GM21576 (cell line): ENCODE data around the gene PCP4L1.
"Not testable (repeated sequence)": the region's sequence is repeated elsewhere in the genome, so short reads cannot be mapped to it uniquely, and the experiment has no call there.

Experiments
- ATAC-seq: cut with Tn5 transposase; IDR thresholded peaks from one replicate; pipeline ENCODE4 v1.9.1; 2021; ENCODE audit warnings: mild to moderate bottlenecking, moderate library complexity; ENCODE audit not compliant: unreplicated experiment

Gene PCP4L1

DNA sequence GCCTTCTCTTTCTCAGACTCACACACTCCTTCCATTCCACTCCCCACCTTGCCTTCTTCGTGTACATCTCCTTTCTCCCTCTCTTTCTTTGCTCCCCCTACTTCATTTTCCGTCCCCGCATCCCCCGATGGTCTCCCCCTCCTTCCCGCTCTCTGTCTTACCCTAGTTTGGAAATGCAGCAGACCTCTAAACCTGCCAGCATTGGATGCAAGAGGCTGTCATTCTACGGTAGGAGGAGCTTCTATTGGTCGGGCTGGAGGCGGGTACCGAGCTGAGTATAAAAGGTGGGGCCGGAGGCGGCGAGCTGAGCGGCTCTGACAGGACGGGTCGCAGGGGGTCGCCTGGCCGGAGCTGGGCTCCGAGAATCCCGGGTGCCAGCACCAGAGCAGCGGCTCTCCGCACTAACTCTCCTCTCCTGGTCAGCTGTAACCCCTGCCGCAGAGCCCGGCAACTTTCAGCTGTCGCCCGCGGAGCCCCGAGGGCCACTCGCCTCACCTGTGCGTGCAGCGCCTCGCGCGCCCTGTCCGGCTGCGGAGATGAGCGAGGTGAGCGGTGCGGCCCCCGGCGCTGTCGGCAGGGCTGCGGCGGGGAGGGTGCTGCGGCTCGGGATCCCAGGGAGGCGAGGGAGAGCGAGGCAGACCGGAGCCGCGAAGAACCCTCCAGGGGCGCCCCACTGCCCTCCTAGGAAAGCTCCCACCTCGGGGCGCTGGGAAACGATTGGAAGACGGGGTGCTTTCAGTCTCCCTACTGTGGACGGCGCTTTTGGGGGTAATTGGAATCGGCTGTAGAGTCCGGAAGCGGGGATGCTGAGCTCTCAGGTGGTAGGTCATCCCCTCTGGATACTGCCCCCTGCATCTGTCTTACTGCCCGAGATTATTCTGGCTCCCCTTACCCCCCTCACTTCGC lies at the start of gene PCP4L1:
Gene PCP4L1 (plus strand): TSS at position 307 of the 906 bp plus-strand sequence. CDS start 230 bp downstream, at position 537.
- ATAC-seq, result peak; percentile 63

DNA sequence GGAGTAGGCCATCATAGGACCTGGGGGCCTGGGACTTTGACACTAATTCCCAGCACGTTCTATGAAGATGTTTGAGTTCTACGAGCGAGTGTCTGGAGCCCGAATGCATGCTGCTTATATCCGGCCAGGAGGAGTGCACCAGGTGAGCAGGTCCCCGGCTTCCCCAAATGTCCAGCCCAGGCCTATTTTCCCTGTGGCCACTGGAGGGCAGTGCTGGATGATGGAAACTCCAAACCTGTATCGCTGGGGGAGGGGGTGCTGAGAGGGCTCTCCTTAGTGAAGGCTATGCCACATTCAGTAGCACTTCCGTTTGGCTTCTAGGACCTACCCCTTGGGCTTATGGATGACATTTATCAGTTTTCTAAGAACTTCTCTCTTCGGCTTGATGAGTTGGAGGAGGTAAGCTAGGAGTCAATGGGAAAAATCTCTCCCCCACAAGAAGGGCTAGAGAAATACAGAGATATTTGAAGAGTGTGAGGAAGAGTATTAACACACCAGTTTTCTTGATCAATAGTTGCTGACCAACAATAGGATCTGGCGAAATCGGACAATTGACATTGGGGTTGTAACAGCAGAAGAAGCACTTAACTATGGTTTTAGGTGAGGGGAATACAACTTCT lies 48.6 kb upstream of the PCP4L1 start:
- peak; percentile 66 for ATAC-seq

DNA sequence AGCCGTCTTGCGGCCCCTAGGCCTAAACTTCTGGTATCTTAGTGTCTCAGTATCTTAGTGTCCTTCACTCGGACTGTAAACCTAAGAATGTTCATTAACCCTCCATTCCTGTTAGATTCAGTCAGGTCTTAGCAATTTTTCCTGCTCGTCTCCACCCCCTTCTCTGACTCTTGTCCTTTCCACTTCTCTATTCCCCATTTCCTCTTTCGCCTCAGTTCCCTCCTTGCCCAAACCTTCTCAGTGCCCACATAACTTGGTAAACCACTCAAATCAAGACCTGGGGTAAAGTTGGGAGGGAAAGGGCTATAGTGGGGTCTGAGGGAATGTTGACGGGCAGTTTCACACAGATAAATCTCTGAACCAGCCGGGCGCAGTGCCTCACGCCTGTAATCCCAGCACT lies 44.2 kb upstream of the PCP4L1 start:
- ATAC-seq, result no peak

DNA sequence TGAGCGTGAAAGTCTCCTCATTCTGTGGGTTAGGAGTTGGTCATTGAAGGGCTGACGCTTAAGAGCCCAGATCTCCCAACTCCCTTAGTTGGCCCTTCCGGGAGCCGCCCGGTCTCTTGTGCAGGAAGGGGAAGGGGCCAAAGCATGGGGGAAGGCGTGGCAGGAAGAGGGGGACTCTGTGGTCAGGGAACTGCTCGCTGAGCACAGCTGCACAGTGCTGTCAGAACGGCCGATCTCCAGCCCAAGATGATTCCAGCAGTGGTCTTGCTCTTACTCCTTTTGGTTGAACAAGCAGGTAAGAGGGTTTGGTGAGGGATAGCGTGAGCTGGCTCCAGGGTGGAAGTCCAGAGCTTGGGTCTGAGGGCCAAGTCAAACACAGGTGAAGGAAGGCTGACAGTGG lies 43.5 kb upstream of the PCP4L1 start, which contains the start of gene FCER1G:
Gene FCER1G (plus strand): TSS at position 220 of the 400 bp plus-strand sequence. CDS start 27 bp downstream, at position 247.
- no peak for ATAC-seq

DNA sequence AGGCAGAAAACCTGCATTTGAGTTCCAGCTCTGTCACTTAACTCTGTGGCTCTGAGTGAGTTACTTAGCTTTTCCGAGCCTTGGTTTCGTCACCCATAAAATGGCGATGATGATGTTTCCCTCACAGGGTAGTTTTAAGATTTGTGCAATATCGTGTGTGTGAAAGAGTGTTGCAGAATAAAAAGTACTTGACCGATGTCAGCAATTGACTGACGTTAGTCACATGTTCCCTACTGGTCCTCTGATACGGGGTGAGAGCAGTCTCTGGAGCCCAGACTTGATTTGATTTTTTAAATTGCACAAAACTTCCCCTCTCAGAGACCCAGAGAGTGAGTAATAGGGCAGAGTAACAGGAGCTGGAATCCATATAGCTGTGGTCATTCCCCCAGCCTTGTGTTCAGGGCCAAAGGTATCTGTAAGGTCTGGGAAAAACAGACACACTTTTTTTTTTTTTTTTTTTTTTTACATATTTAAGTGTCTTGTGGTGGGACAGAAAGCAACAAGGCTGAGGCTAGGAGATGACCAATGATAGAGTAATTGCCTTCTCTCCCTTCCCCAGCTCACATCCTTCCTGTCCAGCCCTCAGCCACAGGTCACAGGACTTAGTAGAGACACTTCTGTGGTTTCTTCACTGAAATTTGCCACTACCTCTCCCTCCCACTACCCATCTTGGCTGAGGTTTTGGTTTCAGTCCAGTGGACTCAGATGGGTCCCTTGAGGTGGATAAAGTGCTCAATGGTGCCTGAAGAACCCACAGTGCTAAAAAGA lies 41.4 kb upstream of the PCP4L1 start:
- peak; percentile 85 for ATAC-seq

DNA sequence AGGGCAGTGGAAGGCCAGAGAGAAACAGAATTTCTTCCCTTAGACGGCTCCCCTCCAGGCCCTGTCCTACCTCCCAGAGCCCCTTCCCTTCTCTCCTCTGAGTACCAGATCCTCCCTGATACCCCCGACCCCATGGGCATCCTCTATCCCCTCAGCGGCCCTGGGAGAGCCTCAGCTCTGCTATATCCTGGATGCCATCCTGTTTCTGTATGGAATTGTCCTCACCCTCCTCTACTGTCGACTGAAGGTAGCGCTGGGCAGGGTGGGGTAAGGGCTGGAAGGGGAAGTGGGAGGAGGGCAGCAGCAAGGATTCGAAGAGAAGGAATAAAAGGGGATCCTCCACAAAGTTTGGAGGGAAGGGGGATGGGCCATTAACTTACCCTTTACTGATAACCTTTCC lies 40.7 kb upstream of the PCP4L1 start:
- no peak for ATAC-seq

DNA sequence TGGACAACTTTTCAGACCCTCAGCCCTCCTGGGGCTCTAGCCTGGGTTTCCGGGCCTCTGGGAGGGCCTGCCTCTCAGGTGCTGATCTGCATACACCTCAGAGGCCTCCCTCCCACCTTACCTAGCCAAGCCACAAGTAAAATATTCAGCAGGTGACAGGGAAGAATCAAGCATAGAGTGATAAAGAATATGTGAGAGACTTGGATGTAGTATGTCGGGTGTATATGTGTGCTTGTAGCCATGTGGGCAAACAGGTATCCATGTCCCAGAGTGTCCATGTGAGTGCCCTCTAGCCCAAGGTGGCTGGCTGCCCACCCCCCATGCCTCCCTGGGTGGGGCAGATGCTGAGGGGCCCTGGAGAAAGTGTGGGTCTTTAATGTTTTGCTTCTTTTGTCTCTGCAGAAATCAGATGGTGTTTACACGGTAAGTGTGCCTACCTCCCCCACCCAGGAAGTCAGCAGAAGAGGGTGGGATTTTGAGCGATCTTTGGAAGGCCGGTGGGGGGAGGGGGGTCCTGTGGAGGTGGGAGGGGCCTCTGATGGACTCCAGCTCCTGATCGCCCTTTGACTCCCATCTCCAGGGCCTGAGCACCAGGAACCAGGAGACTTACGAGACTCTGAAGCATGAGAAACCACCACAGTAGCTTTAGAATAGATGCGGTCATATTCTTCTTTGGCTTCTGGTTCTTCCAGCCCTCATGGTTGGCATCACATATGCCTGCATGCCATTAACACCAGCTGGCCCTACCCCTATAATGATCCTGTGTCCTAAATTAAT lies 40.1 kb upstream of the PCP4L1 start:
- ATAC-seq, result no peak

DNA sequence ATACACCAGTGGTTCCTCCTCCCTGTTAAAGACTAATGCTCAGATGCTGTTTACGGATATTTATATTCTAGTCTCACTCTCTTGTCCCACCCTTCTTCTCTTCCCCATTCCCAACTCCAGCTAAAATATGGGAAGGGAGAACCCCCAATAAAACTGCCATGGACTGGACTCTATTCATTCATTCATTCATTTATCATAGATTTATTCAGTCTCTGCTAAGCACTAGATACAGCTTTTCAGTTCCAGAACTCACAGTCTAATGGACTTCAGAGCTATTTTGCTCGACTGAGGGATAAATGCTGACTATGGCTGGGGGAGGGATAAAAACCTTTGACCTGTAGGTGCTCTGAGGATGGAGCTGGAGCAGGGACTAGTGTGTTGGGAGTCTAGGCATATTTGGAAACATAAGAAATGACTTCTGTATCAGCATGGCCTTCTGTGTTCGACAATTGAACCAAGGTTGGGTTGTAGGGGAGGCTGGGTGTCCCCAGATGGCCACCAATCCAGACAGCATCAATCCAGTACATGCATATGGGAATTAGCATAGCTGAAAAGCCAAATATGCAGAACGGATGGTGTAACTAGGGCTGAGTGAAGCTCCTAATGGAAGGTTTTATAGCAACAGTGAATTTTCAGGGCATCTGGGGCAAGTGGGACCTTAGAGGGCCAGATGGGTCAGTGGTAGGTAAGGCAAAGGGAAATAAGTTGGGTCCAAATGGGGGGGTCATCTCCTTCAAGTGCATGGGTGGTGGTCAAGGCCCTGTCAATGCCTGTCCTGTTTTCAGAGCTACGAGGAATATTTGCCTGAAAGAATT lies 39.3 kb upstream of the PCP4L1 start:
- ATAC-seq, result no peak

DNA sequence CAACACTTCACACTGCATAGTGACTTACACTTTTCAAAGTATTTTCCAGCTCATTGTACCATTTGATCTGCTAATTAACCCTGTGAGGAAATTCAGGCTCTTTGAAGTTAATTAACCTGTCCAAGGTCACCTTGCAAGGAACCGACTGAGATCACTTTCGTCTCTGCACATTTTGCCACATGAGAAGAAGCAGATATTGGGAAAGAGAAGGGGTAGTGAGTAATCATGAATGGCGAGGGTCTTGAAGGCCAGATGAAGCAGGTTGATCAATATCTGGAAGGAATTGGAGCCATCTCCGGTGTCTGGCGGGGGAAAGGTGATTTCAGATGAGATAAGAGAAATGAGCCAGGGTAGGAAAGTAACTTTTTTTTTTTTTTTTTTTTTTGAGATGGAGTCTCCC lies 38.5 kb upstream of the PCP4L1 start:
- ATAC-seq, result no peak

DNA sequence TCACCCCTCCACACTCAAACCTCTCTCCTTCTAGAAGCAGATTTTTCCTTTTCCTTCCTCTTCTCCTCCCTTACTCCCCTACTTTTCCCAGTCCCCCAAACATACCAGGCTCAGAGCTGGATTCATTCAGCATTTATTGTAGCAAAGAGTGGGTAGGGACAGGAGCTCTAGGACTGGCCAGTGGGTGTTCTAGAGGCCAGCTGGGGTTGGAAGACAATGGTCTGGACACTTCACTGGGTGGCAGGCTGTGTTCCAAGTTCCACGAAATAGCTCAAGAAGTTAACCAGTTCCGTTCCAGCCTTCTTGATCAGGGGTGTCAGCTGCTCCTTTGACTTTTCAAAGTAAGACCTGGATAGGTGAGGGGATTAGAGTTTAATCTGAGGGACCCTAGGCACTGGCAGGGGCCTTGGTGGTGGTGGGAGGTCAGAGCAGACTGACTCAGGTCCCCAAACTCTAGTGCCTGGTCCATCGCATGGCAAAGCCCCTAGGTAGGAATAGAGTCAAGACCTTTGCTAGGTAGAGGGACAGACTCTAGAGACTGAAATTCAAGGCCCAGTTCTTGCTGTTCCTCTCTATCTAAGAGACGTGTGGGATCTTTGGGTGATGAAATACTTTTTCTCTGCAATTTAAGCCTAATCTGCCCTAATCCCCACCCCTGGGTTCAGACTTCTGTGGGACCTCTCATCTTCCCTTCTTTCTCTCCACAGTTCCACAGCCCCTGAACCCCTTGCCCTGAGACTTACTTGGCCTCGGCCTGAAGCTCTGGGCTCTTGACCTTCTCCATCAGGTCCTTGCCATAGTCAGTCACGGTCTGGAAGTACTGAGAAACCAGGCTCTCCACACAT lies 36.1 kb upstream of the PCP4L1 start:
- ATAC-seq, result no peak

DNA sequence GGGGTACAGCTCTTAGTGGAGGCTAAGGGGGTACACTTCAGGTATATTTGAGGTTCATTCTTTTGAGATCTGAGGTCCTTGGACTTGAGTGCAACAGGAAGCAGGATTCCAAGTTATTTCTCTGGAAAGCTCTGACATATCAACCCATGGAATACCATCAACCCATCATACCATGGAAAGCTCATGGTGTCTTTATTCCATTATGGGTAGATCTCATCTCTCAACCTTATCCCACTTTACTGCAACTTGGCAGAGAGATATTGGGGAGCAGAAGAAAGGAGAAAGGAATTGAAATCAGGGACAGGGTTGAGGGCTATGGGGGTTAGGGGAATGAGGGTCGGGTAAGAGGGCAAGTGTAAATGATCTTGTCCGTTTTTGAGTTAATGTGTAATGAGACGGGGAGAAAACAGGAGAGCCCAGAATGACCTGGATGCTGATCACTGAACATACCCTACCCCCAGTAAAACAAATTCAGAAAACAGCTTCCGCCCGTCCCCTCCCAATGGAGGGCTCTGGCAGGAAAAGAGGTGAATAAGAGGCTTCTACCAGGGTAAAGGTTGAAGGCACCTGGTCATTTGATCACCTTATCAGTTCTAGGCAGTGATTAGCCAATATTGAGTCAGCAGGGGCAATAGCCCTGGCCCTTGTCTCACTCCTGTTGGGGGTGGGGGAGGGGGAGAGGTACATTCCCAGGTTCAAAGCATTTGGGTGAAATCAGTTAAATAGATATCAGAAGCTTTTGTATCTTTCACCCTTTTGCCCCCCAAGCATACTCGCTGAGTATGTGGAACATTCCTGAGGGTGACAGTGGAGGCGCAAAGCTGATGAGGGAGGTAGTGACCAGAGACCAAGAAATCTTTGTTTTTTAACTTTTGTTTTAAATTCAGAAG lies 34.5 kb upstream of the PCP4L1 start:
- no peak for ATAC-seq

DNA sequence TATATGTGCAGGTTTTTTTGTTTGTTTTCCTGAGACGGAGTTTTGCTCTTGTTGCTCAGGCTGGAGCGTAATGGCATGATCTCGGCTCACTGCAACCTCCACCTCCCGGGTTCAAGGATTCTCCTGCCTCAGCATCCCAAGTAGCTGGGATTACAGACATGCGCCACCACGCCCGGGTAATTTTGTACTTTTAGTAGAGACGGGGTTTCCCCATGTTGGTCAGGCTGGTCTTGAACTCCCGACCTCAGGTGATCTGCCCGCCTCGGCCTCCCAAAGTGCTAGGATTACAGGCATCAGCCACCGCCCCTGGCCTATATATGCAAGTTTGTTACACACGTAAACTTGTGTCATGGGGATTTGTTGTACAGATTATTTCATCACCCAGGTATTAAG lies 33.9 kb upstream of the PCP4L1 start:
- ATAC-seq, result not testable (repeated sequence)

DNA sequence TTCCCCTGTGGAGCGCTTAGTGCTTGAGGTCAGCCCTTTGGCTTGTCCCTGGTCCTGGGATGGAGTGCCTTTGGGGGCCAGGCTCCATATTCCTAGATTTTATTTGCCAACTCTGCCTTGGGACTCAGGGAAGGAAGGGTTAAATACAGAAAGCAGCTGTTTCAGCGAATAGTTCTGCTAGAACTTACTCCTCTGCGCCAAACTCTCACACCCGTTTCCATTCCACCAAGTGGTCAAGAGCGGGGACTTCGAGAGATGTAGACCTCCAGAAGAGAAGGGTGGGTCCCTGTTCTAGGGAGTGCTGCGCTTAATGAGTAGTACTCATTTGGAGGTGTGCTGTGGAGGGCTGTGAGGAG lies 33.4 kb upstream of the PCP4L1 start:
- ATAC-seq, result no peak

DNA sequence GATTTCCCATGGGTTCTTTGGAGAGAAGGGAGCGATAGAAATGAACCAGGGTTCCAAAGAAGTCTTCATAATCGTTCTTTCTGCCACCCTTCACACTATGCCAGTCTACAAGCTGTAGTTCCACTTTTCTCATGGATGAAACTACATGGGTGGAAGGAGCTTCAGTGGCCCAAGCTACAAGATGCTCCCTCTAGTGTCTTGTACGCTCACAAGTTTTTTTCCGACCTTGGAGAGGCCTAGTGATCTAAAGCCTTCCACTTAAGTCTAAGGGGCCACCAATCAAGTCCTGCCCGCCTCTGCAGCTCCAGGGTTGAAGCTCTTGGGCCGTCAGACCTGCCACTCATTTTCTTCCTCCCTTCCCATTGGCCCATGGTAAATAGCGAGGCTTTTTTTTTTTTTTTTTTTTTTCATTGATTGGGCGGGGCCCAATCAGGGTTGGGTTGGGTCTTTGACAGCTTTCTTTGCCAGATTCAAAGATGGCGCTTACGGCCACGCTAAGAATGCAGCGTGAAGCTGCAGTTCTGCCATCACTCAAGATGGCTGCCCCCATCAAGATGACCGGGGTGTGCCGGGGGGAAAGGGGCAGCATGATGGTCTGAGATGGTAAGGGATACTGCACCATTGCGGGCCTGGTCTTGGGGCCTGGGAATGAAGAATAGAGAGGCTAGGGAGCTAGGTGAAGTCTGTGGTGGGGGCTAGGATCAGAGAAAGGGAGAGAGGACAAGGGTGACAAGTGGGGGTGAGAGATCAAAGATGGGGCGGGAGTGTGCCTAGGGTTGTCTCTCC lies 32.8 kb upstream of the PCP4L1 start, which contains the start of gene TOMM40L:
Gene TOMM40L (plus strand): TSS at position 527 of the 786 bp plus-strand sequence. CDS start 430 bp downstream, outside the sequence.
- ATAC-seq, result peak; percentile 95

DNA sequence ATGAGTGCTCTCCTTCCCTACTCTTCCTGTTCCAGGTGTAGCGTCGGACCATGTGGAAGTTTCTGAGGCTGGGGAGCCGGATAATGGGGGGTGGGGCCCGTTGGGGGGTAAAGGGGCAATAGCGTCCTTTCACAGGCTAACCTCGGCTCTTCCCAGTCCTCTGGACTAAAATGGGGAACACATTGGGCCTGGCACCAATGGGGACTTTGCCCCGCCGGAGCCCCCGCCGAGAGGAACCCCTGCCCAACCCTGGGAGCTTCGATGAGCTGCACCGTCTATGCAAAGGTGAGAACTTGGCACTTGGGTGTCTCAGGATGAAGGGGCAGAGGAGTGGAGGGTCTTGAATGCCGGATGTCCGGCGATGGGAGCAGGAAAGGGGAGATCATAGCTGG lies 32.2 kb upstream of the PCP4L1 start:
- no peak for ATAC-seq

DNA sequence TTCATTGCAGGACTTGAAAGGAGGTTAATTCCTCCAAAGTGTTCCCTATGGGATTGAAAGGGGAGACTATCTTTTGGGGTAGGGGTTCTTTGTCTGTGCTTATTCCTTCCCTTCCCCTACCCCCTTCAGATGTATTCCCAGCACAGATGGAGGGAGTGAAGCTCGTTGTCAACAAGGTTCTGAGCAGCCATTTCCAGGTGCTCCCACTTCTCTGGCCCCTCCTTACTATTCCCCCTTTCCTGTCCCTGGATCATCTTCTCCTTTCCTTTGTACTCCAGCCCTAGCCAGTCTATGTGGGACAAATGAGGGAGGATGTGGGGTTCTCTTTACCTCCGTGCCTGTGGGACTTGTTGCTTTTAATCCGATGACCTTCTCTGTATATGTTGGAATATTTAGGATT lies 31.8 kb upstream of the PCP4L1 start:
- no peak for ATAC-seq
